Measurements from ENCODE around the gene FILIP1L. TPM values are rescaled to one million over a fixed set of nuclear protein-coding genes. Genes with fewer than 3 reads are reported as not detected.

The FILIP1L gene
- polyA plus RNA-seq, 1 donor, result 42.3 TPM

DNA sequence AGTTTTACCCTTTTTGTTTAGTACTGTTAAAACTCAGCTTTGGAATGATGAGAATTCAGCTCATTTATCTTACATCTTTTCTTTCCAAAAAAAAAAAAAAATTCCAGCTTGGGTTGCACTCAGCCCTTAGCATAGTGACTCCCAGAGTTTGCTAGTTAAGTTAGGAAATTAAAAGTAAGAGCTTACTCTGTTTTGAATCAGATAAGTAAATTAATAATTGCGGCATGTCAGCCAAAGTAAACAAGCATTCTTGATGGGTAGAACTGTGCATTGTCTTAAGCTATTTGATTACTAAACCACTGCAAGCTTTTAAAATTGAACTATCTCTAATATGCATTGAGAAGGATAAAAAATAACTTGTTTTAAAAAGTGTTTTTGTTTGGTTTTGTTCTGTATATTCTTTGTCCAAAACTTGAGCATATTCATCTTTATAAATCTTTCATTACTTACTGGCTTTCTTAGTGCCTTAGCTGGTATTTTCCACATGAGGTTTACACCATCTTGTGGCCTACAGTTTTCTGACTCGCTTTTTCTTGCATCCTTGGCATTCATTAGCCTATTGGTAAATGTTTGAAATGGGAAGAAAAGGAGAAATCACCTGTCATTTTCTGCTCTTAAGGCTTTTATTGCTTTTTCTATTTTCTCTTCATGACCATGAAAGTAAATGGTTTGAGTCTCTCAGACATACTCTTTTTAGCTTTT, 107.6 kb downstream of the FILIP1L start:
- DNase-seq, result no peak

DNA sequence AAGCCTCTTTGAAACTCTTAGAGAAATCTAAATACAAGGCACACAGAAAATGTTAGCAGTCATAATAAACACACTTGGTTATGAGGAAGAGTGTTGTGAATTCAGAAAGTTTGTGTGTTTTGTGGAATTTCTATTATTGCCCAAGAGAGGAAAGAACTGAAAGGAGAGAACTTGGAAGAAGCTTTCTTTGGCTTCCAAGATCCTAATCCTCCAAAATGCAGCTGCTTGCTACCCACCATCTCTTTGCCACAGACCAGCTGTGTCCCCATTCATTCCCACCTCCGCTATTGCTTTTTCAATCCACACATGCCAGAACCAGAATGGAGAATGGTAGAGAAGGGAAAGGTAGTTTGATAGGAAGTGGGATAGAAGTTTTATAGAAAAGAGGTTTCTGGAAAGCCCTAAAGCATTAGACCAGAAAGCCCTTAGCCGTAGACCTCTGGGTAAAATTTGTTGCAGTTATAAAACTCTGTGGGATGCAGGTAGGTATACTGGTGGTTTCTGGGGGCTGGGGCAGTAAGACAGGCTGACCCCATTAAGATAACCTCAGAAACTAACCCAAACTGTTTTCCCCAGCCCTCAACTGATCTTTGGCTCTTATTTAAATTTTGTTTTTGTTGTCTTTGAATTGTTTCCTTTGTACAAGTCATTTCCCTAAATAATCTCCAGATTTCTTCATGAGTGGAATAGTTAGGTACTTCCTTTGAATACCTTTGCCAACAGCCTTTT, 108.5 kb downstream of the FILIP1L start:
- DNase-seq, result no peak

DNA sequence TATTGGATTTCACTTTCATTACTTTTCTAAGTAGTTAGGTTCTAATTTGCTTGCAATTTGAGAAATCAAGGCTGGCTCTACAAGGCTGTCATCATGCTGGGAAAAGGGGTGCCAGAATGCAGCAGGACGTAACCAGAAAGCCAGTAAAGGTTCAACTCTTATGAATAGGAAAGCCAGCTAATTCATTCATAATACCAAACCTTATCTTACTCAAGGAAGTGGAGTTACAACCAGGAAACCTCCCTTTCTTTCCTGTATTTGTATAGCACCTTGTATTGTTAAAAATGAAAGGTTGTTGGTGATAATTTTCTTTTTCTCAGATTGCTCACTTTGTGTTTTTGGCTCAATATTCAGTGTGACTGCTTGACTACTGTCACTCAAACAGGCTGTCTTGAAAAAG, 109.4 kb downstream of the FILIP1L start:
- no peak for DNase-seq

DNA sequence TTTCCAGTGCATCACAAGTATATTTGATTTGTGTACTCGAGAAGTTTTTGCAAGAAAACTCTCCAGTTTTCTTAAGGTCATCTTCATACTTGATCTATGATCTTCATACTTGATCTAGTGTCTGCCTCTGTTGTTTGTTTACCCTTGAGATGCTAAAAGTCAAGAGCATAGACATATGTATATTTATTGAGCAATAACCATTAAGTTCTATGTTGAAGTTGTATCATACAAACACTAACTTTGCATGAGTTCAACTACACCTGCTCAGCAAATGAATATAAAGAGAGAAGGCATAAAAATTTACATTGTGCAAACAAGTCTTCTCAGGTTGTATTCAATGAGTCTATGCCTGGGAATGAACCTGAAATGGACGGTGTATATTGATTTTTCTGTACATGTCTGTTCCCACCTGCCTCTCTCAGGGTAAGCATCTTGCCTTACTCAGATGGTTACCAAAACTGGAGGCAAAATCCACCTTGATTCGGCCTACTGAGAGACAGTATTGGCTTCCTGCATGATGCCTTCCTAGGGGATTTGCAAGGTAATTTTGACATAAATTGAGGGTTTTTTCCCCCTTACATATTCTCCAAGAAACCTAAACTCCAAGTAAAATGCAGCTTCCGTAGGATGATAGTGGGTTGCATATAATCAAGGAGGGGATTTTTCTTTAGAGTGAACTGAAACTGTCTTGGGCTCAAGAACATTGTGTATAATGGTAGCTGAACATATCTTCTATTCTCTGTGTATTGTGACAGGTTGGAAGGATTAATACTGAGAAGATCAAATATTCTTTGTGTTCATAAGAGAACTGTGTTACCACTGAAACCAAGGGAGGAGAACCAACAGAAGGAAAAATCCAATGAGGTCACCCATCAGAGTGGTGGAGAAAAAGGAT, 110.4 kb downstream of the FILIP1L start:
- DNase-seq, result no peak

DNA sequence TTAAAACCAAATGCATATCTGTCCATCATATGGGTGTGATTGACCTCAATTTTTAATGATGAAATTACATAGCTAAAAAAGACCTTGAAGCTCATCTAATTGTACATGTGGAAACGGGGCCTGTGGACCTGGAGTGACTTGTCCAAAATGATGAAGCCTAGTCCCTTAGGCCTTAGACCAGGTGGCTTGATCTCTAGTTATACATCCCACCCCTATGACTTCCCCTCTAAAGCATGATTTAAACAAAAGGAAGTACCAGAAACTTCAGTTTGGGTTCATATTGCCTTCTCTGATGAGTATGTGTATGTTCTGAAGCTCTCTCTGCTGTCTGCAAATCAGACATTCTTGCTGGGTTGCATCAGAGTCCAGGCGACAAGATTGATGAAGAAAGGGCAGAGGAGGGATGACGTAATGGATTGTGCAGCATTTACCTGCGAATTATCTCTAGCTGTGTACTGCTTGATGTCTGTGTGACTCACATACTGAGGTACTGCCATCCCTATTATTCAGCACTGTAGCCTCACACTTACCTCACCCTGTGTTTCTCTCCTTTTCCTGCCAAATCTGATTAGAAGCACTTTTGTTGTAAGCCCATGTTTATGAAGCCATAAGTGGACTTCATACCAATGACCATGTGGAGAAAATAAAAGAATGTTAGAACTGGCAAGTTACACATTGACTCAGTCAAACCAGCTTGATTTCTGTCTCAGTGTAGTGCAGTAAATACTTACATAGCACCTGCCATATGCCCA, 111.5 kb downstream of the FILIP1L start:
- DNase-seq, result no peak

DNA sequence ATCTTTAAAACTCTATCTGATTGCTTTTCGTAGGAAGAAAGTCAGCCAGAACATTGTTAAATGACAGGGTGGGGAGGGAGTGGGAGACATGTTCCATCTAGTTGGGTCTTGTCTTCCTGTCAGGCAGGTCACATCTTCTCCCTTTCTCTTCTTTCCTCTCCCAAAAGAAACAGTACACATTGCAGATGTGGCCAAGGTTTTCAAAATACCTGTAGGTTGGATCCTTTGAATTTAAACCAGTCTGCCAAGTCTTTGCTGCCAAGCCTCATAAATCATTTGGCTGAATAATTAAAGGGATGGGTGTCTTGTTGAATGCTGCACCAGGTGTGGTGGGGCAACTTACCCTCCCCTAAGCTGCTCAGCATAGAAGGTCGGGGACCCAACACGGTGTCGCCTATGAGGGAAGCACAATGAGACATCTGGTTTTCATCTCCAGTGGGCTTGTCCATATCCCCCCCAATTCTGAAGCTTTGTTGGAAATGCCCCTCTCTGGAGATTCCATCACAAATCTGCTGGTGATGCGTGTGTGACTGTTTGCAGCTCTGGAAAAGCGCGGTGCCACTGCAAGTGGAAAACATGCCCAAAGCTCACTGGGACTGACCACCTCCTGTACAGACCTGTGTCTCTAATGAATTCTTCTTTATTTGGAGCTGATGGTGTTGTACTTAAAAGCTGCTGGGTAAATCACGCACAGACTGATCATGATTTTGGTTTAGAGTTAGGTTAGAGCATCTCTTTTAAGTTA, 112.6 kb downstream of the FILIP1L start:
- DNase-seq, result no peak

DNA sequence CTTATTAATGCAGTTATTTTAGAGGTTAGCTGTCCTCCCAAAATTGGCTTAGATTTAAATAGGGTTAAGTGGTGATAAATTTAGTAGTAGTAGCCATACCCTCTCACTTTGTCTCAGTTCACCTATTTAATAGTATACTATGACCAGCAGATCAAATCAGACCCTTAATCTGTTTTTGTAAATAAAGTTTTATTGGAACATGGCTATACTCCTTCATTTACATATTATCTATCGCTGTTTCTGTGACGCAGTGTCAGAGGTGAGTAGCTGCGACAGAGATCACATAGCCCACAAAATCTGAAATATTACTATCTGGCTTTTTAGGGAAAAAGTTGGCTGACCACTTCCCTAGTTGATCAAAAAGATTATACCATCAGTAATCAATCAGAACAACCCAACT, 113.2 kb downstream of the FILIP1L start:
- DNase-seq, result no peak

DNA sequence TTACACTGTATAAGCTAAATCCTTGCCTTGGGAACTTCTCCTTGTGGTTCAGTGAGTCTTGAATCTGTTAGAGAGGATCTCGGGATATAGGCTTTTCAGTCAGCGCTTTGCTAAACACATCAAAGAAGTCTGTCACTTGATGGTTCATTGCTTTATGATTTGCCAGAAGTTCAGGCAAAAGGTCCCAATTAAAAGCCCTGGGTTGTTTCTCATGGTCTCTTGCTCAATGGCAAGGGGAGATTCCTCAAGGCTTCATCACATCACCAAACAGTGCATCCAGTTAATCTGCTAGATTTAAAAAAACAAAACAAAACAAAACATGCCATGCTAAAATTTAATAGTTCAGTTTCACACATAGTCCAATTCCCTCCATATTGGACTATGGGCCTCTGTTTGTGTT, 114.8 kb downstream of the FILIP1L start:
- DNase-seq, result no peak

DNA sequence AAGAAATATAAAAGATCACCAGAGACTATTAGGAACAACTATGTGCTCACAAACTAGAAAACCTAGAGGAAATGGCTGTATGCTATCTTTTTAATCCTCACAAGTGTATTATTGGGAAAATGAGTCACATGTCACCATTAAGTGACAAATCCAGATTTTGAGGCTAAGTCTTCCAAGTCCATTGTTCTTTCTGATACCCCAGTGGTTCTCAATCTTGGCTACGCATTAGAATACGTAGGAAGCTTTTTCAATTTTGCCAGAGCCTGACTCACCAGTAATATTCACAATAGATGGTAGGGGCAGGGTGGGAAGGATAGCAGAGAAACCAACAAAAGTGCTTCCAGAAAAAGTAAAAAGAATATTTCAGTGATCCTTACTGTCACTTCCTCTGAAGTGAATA, 117.0 kb downstream of the FILIP1L start:
- no peak for DNase-seq

DNA sequence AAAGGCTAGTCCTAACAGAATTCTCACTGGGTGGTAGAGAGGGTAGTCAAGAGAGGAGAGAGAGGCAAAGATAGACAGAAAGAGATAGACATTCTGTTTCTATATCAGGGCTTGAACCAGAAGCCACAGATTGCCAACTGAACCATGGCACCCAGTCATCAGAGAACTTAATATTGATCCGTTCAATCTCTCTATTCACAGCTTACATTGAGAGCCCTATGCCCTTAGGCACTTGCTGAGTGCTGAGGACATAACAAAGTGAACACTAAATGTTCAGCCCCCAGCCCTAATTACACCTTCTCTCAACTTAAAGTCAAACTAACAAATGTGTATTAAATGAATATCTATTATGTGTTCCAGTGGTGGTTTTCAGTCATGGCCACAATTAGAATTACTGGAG, 124.1 kb downstream of the FILIP1L start:
- no peak for DNase-seq

DNA sequence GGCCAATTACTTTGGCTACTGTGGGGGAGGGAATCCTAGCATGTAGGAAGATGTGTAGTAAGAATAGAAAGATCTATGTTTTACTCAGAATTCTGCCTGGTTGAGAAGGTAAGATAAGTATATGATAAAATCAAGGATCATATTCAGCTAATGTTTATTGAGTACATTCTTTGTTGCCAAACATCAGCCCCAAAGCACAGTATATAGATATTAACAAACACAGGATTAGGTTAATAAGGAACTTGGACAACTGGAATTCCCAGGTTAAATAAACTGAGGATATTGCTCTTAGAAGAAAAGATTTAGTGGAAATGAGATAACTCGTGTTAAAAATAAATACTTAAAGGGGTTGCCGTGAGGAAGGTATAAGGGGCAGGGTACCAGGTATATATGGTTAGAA, 129.6 kb downstream of the FILIP1L start:
- no peak for DNase-seq

DNA sequence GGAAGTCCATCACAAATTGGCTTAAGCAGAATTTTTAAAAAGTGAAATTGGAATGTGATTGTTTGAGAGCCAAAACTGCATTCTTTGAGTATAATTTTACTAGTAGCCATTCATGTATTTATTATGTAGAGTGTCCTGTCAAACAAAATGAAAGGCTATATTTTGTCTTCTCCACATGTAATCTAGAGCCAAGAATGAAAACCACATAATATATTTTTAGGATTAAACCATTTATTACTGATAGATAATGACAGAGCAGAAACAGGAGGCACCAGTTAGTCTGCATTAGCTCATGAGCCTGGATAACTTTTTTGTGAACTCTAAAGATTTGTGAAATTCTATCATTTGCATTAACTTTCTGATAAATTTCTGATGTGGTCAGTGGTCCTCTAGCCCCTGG, 130.2 kb downstream of the FILIP1L start:
- DNase-seq, result no peak

DNA sequence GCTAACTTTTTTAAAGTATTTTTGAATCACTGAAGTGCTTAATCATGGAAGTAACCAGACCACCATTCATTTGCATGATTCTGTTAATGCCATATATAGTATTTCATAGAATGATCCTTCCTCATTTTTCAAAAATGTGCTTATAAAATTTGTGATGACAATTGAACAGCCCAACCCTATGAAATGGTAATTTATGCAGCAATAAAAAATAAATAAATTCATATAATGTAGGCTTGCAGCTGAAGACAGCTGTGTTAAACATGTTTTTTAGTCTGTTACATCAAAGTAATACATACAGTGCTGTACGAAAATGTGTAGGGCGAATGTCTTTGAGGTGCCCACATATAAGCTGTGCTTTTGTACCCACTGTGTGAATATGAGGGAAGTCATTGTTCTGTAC, 131.7 kb downstream of the FILIP1L start:
- DNase-seq, result no peak

DNA sequence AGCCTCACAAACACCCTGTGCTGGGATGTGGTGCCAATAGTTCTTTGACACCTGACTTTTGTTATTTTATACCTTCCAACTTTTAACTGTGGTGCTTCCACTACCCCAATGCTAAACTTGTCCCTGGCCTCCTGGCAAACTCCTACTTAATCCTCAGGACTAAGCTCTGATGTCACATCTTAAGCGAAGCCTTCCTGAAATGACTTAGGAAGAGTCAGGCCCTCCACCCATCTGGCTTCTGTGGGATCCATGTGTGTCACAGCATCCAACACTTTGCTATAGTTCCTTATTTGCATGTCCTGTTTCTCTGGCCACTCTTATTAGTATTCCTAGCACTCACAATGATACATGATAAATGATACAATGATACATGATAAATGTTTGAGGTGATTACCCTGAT, 133.2 kb downstream of the FILIP1L start:
- DNase-seq, result no peak

DNA sequence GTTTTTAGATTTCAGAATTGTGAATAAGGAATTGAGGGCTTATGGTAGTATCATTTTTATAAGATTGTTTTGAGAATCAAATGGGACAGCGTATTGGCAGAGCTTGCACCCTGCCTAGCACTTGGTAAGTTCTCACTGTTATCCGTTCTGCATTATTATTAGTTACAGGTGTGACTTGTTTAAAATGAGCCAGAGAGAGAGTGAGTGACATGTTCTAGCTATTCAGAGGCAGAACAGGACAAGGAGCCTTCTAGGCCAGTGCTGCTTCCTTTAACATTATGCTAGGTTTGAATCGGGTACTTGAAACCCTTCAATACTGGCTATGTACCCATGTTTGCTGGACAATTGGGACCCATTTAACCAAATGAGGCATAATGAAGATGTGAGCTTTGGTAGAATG, 133.7 kb downstream of the FILIP1L start:
- no peak for DNase-seq

DNA sequence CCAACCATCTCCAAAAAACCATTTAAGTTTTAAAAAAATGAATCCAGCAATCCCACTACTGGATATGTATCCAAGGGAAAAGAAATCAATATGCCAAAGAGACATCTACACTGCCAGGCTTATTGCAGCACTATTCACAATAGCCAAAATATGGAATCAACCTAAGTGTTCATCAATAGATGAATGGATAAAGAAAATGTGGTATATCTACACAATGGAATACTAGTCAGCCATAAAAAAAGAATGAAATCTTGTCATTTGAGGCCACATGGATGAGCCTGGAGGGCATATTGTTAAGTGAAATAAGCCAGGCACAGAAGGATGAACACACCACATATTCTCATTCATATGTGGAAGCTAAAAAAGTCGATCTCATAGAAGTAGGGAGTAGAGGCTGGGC, 136.1 kb downstream of the FILIP1L start:
- no peak for DNase-seq

DNA sequence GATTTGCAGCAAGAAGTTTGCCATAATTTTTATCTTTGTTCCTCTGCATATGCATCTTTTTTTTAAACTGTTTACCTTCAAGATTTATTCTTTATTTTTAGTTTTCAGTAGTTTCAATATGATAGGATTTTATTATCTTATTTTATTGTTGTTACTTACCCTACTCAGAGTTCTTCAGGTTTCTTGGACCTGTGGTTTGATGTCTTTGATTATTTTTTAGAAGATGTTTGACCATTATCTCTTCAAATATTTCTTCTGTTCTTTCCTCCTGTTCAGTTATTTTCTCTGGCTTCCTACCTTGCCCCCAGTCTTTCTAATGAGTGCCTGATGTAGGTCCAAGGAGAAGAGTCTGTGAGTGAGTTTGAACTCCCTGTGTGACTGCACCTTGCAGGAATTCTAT, 137.7 kb downstream of the FILIP1L start:
- DNase-seq, result no peak

DNA sequence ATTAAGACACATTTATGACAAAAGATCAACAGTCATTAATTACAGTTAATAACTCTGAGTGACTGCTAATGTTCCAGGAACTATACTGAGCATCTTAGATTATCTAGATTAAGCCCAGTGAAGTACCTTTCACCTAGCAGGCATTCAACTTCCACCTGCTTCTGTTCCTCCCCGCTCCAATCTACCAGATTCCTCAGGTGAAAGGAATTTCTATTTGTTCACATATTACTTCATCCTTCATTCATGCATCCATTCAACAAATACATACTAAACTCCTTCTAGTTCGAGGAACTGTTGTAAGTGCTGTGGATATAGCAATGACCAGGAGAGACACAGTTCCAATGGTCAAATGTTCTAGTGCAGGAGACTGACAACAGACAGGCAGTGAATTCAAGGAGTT, 139.3 kb downstream of the FILIP1L start:
- DNase-seq, result no peak

DNA sequence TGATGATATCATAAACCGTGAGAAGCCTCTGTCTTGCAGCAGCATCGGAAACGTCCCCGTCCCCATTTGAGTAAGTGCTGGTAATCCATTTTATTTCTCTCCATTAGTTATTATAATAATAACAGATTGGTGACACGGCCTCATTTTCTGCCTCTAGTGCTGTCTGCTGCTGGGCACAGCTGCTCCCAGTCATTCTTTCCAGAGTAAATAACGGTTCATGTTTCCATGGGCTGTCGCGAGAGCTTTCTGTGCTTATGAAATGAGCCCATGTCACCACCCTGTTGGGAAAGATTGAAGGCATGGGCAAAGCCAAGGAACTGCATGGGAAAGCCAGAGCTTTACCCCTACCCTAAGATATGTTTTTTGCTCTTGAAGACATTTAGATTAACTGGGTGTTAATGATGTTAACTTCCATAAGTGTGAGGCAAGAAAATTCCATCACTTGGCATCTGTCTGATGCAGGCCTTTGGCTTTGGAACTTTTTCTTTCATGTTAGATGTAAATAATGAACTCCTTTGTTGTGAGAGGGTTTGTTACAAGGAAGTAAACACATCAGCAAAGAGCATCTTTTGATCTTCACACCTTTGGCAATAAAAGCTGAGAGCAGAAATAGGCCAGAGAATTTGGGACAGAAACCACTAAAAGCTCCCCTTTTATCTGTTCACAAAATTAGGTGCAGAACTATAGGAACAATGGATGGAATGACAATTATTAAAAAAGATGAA, 141.8 kb downstream of the FILIP1L start:
- no peak for DNase-seq

DNA sequence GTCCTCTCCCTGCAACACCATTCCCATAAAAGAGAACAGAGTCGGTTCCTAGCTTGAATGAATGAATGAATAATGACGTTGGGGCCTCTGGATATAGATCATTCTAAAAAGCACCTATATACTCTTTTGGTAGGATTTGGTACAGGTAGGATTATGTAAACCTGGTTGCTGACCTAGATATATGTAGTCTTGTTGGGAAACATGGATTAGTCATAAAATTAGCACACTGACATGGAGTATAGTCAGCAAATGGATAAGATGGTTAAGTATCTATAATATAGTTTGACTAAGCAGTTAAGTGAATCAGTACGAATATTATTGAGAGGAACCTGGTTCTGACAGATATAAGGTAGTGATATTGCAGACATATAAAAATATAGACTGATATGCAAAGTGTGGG, 142.5 kb downstream of the FILIP1L start:
- DNase-seq, result no peak

DNA sequence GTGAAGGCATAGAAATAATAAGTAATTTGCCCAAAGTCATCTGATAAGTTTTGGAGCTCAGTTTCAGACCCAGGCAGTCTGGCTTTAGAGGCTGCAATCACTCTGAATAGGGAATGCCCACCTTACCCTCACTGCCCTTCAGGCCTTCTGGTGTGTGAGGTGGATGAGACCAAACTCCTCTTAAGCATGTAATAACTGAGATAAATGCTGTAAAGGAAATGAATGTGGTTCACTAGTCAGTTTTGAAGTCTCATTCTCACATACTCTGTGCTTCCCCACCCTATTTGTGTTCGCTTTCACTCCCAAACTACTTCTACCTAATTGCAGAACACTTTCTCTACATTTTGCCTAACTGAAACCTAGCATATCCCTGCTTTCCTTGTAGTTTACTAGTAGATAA, 144.1 kb downstream of the FILIP1L start:
- no peak for DNase-seq
